Thyroid gland (tissue), 4 donors: ENCODE results near the gene ICE1. TPM values are rescaled to one million over a fixed set of nuclear protein-coding genes. Genes with fewer than 3 reads are reported as not detected.
"Not testable (repeated sequence)": the region's sequence is repeated elsewhere in the genome, so short reads cannot be mapped to it uniquely, and the experiment has no call there.

ENCODE experiments used
- DNase-seq, 2 donors: peaks; one replicate each; pipeline ENCODE4 v3.0.0-alpha.2; 2019
- H3K27ac ChIP-seq, 3 donors: fragments of 200-600 bp; sonication (generic); 1 replicate in 2 of 3; 2 replicates in 1 of 3; pipeline ENCODE4 v1.5.1; 2016 to 2019; ENCODE audit warnings: mild to moderate bottlenecking in 1 of 3, moderate library complexity in 1 of 3
- H3K27me3 ChIP-seq: fragments of 200-600 bp; sonication (generic); one replicate; pipeline ENCODE4 v1.5.1; 2019
- H3K36me3 ChIP-seq, 2 donors: fragments of 200-600 bp; sonication (generic); one replicate each; pipeline ENCODE4 v1.5.1; 2016 to 2019
- H3K4me1 ChIP-seq, 2 donors: fragments of 200-600 bp; sonication (generic); one replicate each; pipeline ENCODE4 v1.5.1; 2017 to 2019
- H3K4me3 ChIP-seq, 3 donors: fragments of 200-600 bp; sonication (generic); replicated peaks in 1 of 3; 1 replicate in 2 of 3; 2 replicates in 1 of 3; pipeline ENCODE4 v1.5.1; 2016; ENCODE audit warnings: mild to moderate bottlenecking in 1 of 3
- H3K9me3 ChIP-seq: fragments of 200-600 bp; sonication (generic); one replicate; pipeline ENCODE4 v1.5.1; 2017
- CTCF ChIP-seq, 6 experiments: fragments of 200-600 bp in 3 of 6; fragments of 450-650 bp in 3 of 6; sonication (generic) in 3 of 6; IDR thresholded peaks; one replicate each; pipeline ENCODE4 v1.5.1; 2016 to 2019; ENCODE audit warnings: antibody characterized with exemption in 6 of 6, mild to moderate bottlenecking in 2 of 6, inconsistent platforms in 1 of 6, moderate library complexity in 1 of 6
- POLR2A ChIP-seq, 2 donors: fragments of 450-650 bp; IDR thresholded peaks; one replicate each; pipeline ENCODE4 v1.6.1; 2017; ENCODE audit warnings: antibody characterized with exemption in 2 of 2, mild to moderate bottlenecking in 2 of 2, moderate library complexity in 1 of 2
- WGBS, 2 donors: methylation state at CpG; one replicate each; pipeline ENCODE4 v1.1.5; 2017; 5-methylcytosine and 5-hydroxymethylcytosine counted together
- intact Hi-C: fragments of 100-400 bp; cut with DNase I; formaldehyde crosslinking; loops from one replicate; pipeline ENCODE4 v1.15.1; 2023
- total RNA-seq, 4 donors: library from RNA; depleted of rRNA; stranded (reverse); fragments of >200 nt; gene quantifications; one replicate each; pipeline ENCODE4 v1.2.3, GENCODE V29; 2016

Gene ICE1
- total RNA-seq, 4 donors from 2014 or later, result 36.7 to 71.8 (median 41.6) TPM

- WGBS, 2 donors, result 98 to 100% methylated on average over 2 of the region's 2 CpGs
- Histone ChIP-seq H3K4me3 (no peak overlapping the region), H3K9me3 (no peaks in the 10 kb centered on the region), H3K27me3 (no peaks in the 10 kb centered on the region), H3K27ac (no peak overlapping the region), H3K36me3 (peaks cover 0 to 19% of the 10 kb centered on the region in 2 donors), H3K4me1 (no peaks in the 10 kb centered on the region)
- no peak for DNase-seq
- TF ChIP-seq CTCF (IDR thresholded peaks at IDR 0.05), result no peak
- no peak for TF ChIP-seq POLR2A (IDR thresholded peaks at IDR 0.05)
- intact Hi-C loops, result no loop called here
These were observed 50.7 kb downstream of the ICE1 start for GRCh38 chr5:5473226-5473625.

DNA sequence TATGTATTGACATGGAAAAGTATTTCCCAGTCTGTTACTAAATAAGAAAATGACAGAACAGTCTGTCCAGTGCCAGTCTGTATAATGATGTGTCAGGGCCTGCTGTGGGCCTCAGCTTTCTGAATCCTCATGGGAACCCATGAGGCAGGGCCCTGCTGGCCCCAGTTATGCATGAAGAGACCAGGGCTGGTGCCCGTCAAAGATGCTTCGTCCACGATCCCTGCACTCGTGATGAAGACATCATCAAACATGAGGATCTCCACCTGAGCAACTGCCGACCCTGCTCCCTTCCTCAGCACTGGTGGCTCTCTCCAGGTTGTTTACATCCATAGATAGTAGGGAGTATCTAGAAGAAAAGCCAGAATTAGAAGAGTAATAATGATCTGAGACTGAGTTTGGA lies 52.5 kb downstream of the ICE1 start:
- Histone ChIP-seq H3K27me3 (no peaks in the 10 kb centered on the region), H3K4me1 (no peaks in the 10 kb centered on the region), H3K4me3 (no peak overlapping the region), H3K9me3 (no peaks in the 10 kb centered on the region), H3K36me3 (peaks cover 0 to 17% of the 10 kb centered on the region in 2 donors), H3K27ac (no peak overlapping the region)
- no peak for TF ChIP-seq CTCF (IDR thresholded peaks at IDR 0.05)
- no peak for TF ChIP-seq POLR2A (IDR thresholded peaks at IDR 0.05)
- intact Hi-C loops, result no loop called here
- 96 to 97% methylated on average over 5 of the region's 5 CpGs for WGBS, 2 donors
- no peak for DNase-seq

- H3K4me3 ChIP-seq, result no peak overlapping the region
- peaks cover 0 to 15% of the 10 kb centered on the region in 2 donors for H3K36me3 ChIP-seq
- no peak overlapping the region for H3K27ac ChIP-seq
- TF ChIP-seq CTCF (IDR thresholded peaks at IDR 0.05), result no peak
- TF ChIP-seq POLR2A (IDR thresholded peaks at IDR 0.05), result no peak
- no peaks in the 10 kb centered on the region for H3K27me3 ChIP-seq
- no peak for DNase-seq
- H3K4me1 ChIP-seq, result no peaks in the 10 kb centered on the region
- WGBS, 2 donors, result 97 to 98% methylated on average over 2 of the region's 2 CpGs
- intact Hi-C loops, result no loop called here
- H3K9me3 ChIP-seq, result no peaks in the 10 kb centered on the region
These were observed 53.5 kb downstream of the ICE1 start for GRCh38 chr5:5475975-5476374.

DNA sequence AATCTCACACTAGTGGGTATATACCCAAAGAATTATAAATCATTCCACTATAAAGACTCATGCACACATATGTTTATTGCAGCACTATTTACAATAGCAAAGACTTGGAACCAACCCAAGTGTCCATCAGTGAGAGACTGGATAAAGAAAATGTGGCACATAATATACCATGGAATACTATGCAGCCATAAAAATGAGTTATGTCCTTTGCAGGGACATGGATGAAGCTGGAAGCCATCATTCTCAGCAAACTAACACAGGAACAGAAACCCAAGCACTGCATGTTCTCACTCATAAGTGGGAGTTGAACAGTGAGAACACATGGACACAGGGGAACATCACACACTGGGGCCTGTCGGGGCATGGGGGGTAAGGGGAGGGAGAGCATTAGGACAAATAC lies 57.1 kb downstream of the ICE1 start:
- H3K4me1 ChIP-seq, intact Hi-C loops, DNase-seq, H3K27ac ChIP-seq, H3K4me3 ChIP-seq, H3K9me3 ChIP-seq, H3K27me3 ChIP-seq: not testable (repeated sequence)
- peaks cover 0 to 15% of the 10 kb centered on the region in 2 donors for H3K36me3 ChIP-seq
- WGBS, 2 donors, result 89 to 93% methylated on average over 1 of the region's 1 CpG

DNA sequence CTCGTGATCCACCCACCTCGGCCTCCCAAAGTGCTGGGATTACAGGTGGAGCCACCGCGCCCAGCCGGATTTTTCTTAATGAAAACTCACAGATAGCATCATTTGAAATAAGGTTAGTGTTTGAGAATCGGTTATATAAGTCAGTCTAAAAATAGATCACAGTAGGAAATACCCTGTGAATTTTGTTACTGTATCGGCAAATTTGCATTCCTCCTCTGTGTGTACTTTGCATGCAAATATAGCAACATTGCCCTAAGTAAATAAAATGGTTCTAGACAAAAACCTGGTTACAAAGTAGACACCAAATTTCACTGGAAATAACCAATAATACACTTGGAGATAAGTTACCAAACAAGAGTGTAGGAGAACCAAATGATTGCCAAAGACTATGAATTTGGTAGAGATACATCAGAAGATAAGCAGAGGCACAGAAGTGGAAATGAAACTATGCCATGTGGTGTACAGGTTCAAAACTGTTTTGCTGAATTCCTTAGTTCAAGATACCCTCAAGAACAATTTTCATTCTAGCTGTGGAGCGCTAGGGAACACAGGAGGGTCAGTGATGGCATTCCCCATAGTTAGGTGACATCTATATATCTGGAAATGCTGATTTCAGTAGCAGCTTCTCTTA lies 58.1 kb downstream of the ICE1 start:
- Histone ChIP-seq H3K27ac (no peak overlapping the region), H3K36me3 (peaks cover 0 to 7% of the 10 kb centered on the region in 2 donors), H3K27me3 (no peaks in the 10 kb centered on the region), H3K4me1 (no peaks in the 10 kb centered on the region), H3K9me3 (no peaks in the 10 kb centered on the region), H3K4me3 (no peak overlapping the region)
- TF ChIP-seq POLR2A (IDR thresholded peaks at IDR 0.05), result no peak
- no peak for TF ChIP-seq CTCF (IDR thresholded peaks at IDR 0.05)
- 94 to 96% methylated on average over 8 of the region's 8 CpGs for WGBS, 2 donors
- DNase-seq, result no peak
- intact Hi-C loops, result no loop called here
